ENCODE data around the gene ZDHHC7.

DNA sequence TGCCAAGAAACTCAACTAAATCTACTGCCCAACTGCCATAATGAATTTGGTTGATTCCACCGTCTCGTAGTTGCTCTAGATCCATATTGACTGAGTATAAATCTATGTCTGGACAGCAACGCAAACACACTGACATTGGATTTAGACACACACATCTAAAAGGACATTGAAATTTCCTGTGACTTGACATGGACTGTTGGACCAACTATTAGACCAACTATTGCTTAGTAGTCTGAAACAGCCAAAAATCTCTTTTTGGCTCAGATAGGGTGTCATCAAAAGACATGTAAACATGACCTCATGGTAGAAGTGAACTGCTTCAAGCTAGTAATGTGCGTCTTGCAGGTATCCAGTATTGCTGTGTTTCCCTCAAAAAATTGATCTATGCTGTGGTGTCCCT lies 47.6 kb upstream of the ZDHHC7 start:
- TF ChIP-seq RBBP5 (IDR thresholded peaks at IDR 0.05; ENCODE audit: borderline replicate concordance, insufficient read depth, low read length, poor library complexity, severe bottlenecking) (no peak), ZNF23 (CRISPR knock-in tag; IDR thresholded peaks at IDR 0.05) (no peak), ZNF644 (tag; IDR thresholded peaks at IDR 0.05; ENCODE audit: low read depth) (no peak), MTF1 (CRISPR knock-in tag; IDR thresholded peaks at IDR 0.05; ENCODE audit: borderline replicate concordance) (no peak), XRCC5 (IDR thresholded peaks at IDR 0.05; ENCODE audit: low read depth, low read length) (no peak), ZNF717 (CRISPR knock-in tag; IDR thresholded peaks at IDR 0.05) (no peak), MTA1 (IDR thresholded peaks at IDR 0.05; ENCODE audit: borderline replicate concordance) (no peak)
- TF ChIP-seq, protein P1, sequence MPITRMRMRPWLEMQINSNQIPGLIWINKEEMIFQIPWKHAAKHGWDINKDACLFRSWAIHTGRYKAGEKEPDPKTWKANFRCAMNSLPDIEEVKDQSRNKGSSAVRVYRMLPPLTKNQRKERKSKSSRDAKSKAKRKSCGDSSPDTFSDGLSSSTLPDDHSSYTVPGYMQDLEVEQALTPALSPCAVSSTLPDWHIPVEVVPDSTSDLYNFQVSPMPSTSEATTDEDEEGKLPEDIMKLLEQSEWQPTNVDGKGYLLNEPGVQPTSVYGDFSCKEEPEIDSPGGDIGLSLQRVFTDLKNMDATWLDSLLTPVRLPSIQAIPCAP (CRISPR knock-in tag; IDR thresholded peaks at IDR 0.05; ENCODE audit: borderline replicate concordance), result no peak
- TF ChIP-seq, protein P2, sequence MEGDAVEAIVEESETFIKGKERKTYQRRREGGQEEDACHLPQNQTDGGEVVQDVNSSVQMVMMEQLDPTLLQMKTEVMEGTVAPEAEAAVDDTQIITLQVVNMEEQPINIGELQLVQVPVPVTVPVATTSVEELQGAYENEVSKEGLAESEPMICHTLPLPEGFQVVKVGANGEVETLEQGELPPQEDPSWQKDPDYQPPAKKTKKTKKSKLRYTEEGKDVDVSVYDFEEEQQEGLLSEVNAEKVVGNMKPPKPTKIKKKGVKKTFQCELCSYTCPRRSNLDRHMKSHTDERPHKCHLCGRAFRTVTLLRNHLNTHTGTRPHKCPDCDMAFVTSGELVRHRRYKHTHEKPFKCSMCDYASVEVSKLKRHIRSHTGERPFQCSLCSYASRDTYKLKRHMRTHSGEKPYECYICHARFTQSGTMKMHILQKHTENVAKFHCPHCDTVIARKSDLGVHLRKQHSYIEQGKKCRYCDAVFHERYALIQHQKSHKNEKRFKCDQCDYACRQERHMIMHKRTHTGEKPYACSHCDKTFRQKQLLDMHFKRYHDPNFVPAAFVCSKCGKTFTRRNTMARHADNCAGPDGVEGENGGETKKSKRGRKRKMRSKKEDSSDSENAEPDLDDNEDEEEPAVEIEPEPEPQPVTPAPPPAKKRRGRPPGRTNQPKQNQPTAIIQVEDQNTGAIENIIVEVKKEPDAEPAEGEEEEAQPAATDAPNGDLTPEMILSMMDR (IDR thresholded peaks at IDR 0.05 in 2 of 3, conservative IDR thresholded peaks at IDR 0.05 in 1 of 3; ENCODE audit: insufficient read depth in 2 of 3, low read depth in 1 of 3, low read length in 3 of 3), result no peak
- TF ChIP-seq, protein P3, sequence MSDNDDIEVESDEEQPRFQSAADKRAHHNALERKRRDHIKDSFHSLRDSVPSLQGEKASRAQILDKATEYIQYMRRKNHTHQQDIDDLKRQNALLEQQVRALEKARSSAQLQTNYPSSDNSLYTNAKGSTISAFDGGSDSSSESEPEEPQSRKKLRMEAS (CRISPR knock-in tag; IDR thresholded peaks at IDR 0.05), result no peak

Measured in K562 (cell line).